ENCODE measurements around the gene SLC9A9.

GRCh38 chr3:143612541-143612940 lies 235.7 kb downstream of the SLC9A9 start:
- TF ChIP-seq CTCF (IDR thresholded peaks at IDR 0.05 in 4 of 5, conservative IDR thresholded peaks at IDR 0.05 in 1 of 5) (no peak), POLR2A (IDR thresholded peaks at IDR 0.05) (no peak)
